BLaER1 treated with 17β-estradiol and CSF1 and Interleukin-3, amounts not matched to agents 10 nM and 100 nM (cell line): ENCODE measurements around the gene BCAS4.

Experiments
- H3K27ac ChIP-seq, 11 experiments: shearing (Covaris generic); formaldehyde crosslinking; 2 replicates each; pipeline ENCODE4 v1.8.1; 2022
- H3K27me3 ChIP-seq, 11 experiments: shearing (Covaris generic); formaldehyde crosslinking; 2 replicates each; pipeline ENCODE4 v1.8.1; 2022
- H3K36me3 ChIP-seq, 11 experiments: shearing (Covaris generic); formaldehyde crosslinking; 2 replicates each; pipeline ENCODE4 v1.8.1; 2022
- H3K4me1 ChIP-seq, 10 experiments: shearing (Covaris generic); formaldehyde crosslinking; 2 replicates each; pipeline ENCODE4 v1.8.1; 2022
- H3K4me2 ChIP-seq, 11 experiments: shearing (Covaris generic); formaldehyde crosslinking; 2 replicates each; pipeline ENCODE4 v1.8.1; 2022
- H3K4me3 ChIP-seq, 10 experiments: shearing (Covaris generic); formaldehyde crosslinking; 2 replicates each; pipeline ENCODE4 v1.8.1; 2022
- H3K9ac ChIP-seq, 11 experiments: shearing (Covaris generic); formaldehyde crosslinking; 2 replicates each; pipeline ENCODE4 v1.8.1; 2022
- H3K9me3 ChIP-seq, 11 experiments: shearing (Covaris generic); formaldehyde crosslinking; replicated peaks in 1 of 11; 2 replicates each; pipeline ENCODE4 v1.8.1; 2022
- H4K20me1 ChIP-seq, 11 experiments: shearing (Covaris generic); formaldehyde crosslinking; 2 replicates each; pipeline ENCODE4 v1.8.1; 2022
- Cebpa-rat ChIP-seq, 11 experiments: shearing (Covaris generic); IDR thresholded peaks; 2 replicates each; pipeline ENCODE4 v1.8.1; 2022

Gene BCAS4

DNA sequence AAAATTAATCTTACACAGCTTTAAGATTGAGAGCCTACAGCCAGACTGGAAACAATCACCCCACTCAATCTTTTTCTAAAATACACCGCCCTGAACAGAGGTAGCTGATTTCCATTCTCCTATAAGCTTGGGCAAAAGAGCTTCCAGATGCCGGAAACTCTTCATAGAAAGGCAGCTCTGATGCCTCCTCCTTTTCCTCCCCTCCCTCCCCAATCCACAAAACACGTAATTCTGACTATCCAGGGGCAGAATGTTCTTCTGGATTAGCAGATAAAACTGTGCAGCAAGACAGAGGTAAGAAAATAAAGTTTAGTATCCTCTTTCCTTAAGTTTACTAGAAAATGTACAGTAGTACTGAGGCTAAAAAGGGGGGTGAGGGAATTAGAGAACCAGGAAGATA, 120.6 kb downstream of the BCAS4 start:
- Histone ChIP-seq H3K27me3 (no peaks in the 10 kb centered on the region), H4K20me1 (peaks cover 100% of the 10 kb centered on the region in 11 experiments), H3K36me3 (peaks cover 17 to 91% (median 70%) of the 10 kb centered on the region in 11 experiments), H3K4me3 (no peak overlapping the region), H3K4me1 (peaks cover 50 to 85% (median 68%) of the 10 kb centered on the region in 10 experiments), H3K27ac (no peak overlapping the region), H3K9ac (peak overlapping the region in 2 of 11 experiments; percentile 14 to 32; a peak in 1 of 22 replicates), H3K9me3 (no peaks in the 10 kb centered on the region), H3K4me2 (peak overlapping the region in 4 of 11 experiments; percentile 3 to 34 (median 14); a peak in 4 of 22 replicates)
- no peak for TF ChIP-seq Cebpa-rat (IDR thresholded peaks at IDR 0.05)

DNA sequence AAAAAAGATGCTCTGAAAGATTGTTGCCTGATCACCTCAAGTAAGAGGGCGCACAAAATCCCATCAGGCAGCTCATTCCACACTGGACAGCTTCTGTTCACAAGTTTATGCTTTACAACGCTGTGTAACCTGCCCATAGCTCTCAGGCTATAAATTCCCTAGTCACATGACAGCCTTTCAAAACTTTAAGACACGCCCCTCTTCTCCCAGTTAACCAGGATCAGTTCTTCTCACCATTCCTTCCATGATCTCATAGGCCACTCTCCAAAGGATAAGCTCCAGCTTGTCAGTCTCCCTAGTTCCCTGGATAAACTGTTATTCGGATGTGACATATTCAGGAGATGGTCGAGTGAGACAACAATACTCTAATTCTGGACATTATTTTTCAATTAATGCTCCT, 121.4 kb downstream of the BCAS4 start:
- H3K9ac ChIP-seq = peak overlapping the region in 1 of 11 experiments; percentile 39; a peak in 1 of 22 replicates
- peaks cover 50 to 86% (median 72%) of the 10 kb centered on the region in 10 experiments for H3K4me1 ChIP-seq
- H3K27me3 ChIP-seq = no peaks in the 10 kb centered on the region
- peaks cover 100% of the 10 kb centered on the region in 11 experiments for H4K20me1 ChIP-seq
- peaks cover 16 to 91% (median 68%) of the 10 kb centered on the region in 11 experiments for H3K36me3 ChIP-seq
- no peak for TF ChIP-seq Cebpa-rat (IDR thresholded peaks at IDR 0.05)
- no peaks in the 10 kb centered on the region for H3K9me3 ChIP-seq
- peak overlapping the region in 3 of 11 experiments; percentile 3 to 47 (median 28); a peak in 1 of 22 replicates for H3K27ac ChIP-seq
- H3K4me3 ChIP-seq = no peak overlapping the region
- H3K4me2 ChIP-seq = peak overlapping the region in 10 of 11 experiments; percentile 30 to 76 (median 52); a peak in 17 of 22 replicates

DNA sequence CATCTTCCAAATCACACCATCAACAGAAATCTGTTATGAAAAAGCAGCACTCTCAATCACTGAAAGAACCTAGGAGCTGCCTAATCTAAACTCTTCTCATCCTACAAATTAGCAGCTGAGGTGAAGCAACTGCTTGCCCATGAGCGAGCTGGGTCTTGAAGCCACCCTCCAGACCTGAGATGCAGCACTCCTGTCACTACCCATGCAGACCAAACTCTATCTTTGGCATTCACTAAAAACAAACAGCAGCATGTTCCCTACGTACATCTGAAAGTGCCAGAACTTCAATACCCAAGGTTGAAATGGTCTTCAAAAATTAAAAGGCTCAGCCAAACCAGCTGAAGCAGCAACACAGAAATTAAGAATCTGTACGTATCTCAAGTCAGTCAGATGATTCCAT, 122.1 kb downstream of the BCAS4 start:
- Histone ChIP-seq H3K4me1 (peaks cover 57 to 90% (median 79%) of the 10 kb centered on the region in 10 experiments), H3K27me3 (no peaks in the 10 kb centered on the region), H3K4me2 (peak overlapping the region; percentile 30 to 76 (median 53)), H3K27ac (peak overlapping the region in 5 of 11 experiments; percentile 1 to 47 (median 17); a peak in 7 of 22 replicates), H3K9ac (peak overlapping the region in 2 of 11 experiments; percentile 6 to 39; a peak in 2 of 22 replicates), H3K36me3 (peaks cover 16 to 91% (median 65%) of the 10 kb centered on the region in 11 experiments), H3K9me3 (no peaks in the 10 kb centered on the region), H3K4me3 (no peak overlapping the region), H4K20me1 (peaks cover 100% of the 10 kb centered on the region in 11 experiments)
- TF ChIP-seq Cebpa-rat (IDR thresholded peaks at IDR 0.05) = no peak

DNA sequence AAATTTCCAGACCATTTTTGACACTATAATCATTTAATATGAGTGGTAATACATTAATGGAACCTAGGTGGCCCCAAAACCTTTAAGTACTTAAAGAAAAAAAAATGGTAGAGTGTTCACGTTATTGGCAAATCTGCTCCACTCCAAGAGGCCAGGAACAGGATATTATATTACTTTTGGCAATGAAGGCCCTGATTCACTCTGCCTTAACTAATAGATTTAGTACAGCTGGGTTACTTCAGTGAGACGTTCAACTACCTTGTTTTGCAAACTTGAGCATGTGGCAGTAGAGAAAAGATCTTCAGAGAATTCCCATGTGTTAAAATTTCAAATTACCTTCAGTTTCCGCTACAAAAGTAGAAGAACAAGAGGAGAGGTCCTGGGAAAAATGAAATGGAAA, 123.5 kb downstream of the BCAS4 start:
- Histone ChIP-seq H4K20me1 (peaks cover 100% of the 10 kb centered on the region in 11 experiments), H3K27me3 (no peaks in the 10 kb centered on the region), H3K27ac (no peak overlapping the region), H3K9me3 (no peaks in the 10 kb centered on the region), H3K4me1 (peaks cover 71 to 97% (median 91%) of the 10 kb centered on the region in 10 experiments), H3K36me3 (peaks cover 16 to 91% (median 65%) of the 10 kb centered on the region in 11 experiments), H3K4me3 (no peak overlapping the region), H3K4me2 (peak overlapping the region in 10 of 11 experiments; percentile 30 to 63 (median 52); a peak in 15 of 22 replicates), H3K9ac (no peak overlapping the region)
- no peak for TF ChIP-seq Cebpa-rat (IDR thresholded peaks at IDR 0.05)

DNA sequence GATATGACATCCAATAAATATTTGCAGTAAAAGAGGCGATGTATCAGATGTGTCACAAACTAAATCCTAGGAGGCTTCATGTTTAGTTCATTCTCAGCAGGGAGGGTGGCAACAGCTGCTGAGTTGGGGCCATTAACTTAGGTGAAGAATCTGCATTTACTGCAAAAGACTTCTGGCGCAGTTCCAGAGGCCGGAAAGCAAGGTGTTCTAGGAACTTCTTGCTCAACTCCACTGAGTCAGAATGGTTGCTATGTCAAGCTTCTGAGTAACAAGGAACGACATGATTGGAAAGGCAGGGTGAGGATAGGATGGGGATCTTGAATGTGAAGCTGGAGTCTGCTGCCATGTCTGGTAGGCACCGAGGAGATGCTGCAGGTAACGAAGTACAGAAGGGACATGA, 124.7 kb downstream of the BCAS4 start:
- Histone ChIP-seq H3K4me3 (no peak overlapping the region), H3K4me1 (peaks cover 70 to 97% (median 95%) of the 10 kb centered on the region in 10 experiments), H3K27me3 (no peaks in the 10 kb centered on the region), H3K36me3 (peaks cover 12 to 91% (median 66%) of the 10 kb centered on the region in 11 experiments), H3K4me2 (peak overlapping the region; percentile 6 to 51 (median 27); a peak in 15 of 22 replicates), H3K9me3 (no peaks in the 10 kb centered on the region), H3K27ac (no peak overlapping the region), H3K9ac (no peak overlapping the region), H4K20me1 (peaks cover 100% of the 10 kb centered on the region in 11 experiments)
- TF ChIP-seq Cebpa-rat (IDR thresholded peaks at IDR 0.05) = no peak

DNA sequence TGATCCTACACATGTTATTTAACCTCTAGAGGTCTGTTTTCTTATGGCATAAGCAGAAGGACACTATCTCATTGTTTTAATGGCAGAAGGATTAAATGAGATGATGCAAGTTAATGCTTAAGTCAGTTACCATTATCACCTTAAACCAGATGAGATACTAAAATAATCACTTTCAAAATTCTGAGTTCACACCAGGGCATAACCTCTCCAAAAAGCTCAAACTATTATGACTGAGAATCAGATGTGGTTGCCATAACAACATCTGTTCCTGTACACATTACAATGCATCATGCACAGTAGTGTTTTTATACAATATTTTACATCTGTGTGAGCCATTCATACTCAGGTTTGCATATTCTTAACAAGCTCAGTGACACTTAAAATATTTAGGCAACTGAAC, 126.1 kb downstream of the BCAS4 start:
- peaks cover 100% of the 10 kb centered on the region in 11 experiments for H4K20me1 ChIP-seq
- H3K9me3 ChIP-seq = no peaks in the 10 kb centered on the region
- H3K36me3 ChIP-seq = peaks cover 19 to 92% (median 78%) of the 10 kb centered on the region in 11 experiments
- H3K27me3 ChIP-seq = no peaks in the 10 kb centered on the region
- no peak overlapping the region for H3K4me3 ChIP-seq
- TF ChIP-seq Cebpa-rat (IDR thresholded peaks at IDR 0.05) = no peak
- H3K4me2 ChIP-seq = peak overlapping the region in 2 of 11 experiments; percentile 30 to 84; a peak in 2 of 22 replicates
- H3K9ac ChIP-seq = no peak overlapping the region
- peak overlapping the region in 1 of 11 experiments; percentile 34; a peak in 2 of 22 replicates for H3K27ac ChIP-seq
- peaks cover 82 to 99% (median 97%) of the 10 kb centered on the region in 10 experiments for H3K4me1 ChIP-seq

DNA sequence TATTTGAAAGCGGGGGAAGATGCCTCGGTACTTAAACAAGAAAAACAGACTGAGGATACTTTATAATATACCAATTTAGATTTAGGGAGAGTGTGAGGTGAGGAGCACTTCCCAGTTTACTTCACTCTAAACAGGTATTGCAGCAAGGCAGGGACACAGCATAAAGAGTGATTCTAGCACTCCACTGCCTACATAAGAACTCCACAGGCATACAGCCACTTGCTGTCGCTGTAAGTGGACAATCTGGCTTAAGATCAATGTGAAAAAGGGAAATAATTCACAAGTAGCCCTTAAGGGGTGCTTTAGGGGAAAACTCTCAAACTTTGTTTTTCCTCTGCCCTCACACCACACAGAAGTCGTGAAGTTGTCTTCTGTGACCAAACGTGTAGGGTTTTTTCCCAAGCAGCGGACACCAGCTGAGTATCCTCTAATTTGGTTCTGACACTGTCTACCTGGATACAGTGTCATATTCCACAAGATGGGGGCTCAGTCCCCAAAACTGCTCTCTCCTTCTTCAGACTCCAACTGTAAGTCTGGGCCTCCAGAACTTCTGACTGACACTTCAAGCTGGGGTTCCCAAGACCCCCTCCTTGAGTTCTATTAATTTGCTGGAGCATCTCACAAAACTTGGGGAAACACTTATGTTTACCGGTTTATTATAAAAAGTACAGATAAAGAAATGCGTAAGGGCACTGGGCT, 127.1 kb downstream of the BCAS4 start:
- Histone ChIP-seq H3K27me3 (no peaks in the 10 kb centered on the region), H3K27ac (peak overlapping the region in 9 of 11 experiments; percentile 22 to 59 (median 37); a peak in 16 of 22 replicates), H3K4me2 (peak overlapping the region; percentile 32 to 84 (median 53)), H3K9ac (peak overlapping the region in 8 of 11 experiments; percentile 16 to 62 (median 32); a peak in 9 of 22 replicates), H4K20me1 (peaks cover 93 to 100% (median 100%) of the 10 kb centered on the region in 11 experiments), H3K36me3 (peaks cover 19 to 92% (median 78%) of the 10 kb centered on the region in 11 experiments), H3K4me1 (peaks cover 74 to 99% (median 94%) of the 10 kb centered on the region in 10 experiments), H3K4me3 (no peak overlapping the region), H3K9me3 (no peaks in the 10 kb centered on the region)
- TF ChIP-seq Cebpa-rat (IDR thresholded peaks at IDR 0.05) = no peak

DNA sequence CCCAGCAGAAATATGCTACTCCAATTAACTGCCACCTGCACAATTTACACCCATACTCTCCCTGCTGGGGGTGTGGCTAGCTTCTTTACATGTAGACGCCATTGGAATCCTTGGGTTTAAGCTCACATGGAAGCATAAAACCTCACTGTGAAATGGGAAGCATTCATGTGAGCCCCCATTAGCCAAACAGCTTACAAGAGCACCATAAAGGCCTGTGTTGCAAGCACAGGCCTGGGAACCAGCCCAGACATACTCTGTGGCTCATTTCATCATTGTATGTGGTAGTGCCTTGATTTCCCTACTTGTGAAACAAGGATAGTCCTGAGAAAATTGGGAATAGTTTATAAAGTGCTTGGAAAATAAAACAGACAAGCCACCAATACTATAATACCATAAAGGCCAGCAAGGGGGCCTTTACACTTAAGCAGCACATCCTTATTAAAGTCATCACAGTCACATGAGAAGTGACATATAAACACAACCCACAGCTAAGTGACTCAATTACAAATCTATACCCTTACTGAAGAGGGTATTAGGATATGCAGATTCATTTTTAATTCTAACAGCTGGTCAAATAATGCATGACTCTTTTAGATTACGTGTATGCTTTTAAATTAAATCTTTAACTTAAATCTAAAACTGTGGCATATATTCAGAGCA, 129.5 kb downstream of the BCAS4 start:
- Histone ChIP-seq H3K27me3 (no peaks in the 10 kb centered on the region), H3K9me3 (no peaks in the 10 kb centered on the region), H3K27ac (peak overlapping the region in 2 of 11 experiments; percentile 6 to 7; a peak in 1 of 22 replicates), H3K36me3 (peaks cover 22 to 100% (median 88%) of the 10 kb centered on the region in 11 experiments), H3K4me3 (no peak overlapping the region), H3K9ac (0 out of 22 replicates have a peak overlapping the region, but pooled peaks of 1 of the 11 experiments have one; percentile 13), H3K4me2 (peak overlapping the region; percentile 20 to 84 (median 53)), H3K4me1 (peaks cover 69 to 98% (median 94%) of the 10 kb centered on the region in 10 experiments), H4K20me1 (peaks cover 89 to 100% (median 99%) of the 10 kb centered on the region in 11 experiments)
- TF ChIP-seq Cebpa-rat (IDR thresholded peaks at IDR 0.05) = no peak
